Mesenteric fat pad (tissue), 1 donor: ENCODE results near the gene OR1F1. TPM values are rescaled to one million over a fixed set of nuclear protein-coding genes. Genes with fewer than 3 reads are reported as not detected.
A peak's percentile ranks its signal among the peaks of the same experiment; 100 is the strongest.

Experiments used
- DNase-seq: peaks from one replicate; pipeline ENCODE4 v3.0.0-alpha.2; 2020; ENCODE audit warnings: low spot score
- total RNA-seq: library from RNA; stranded (reverse); fragmentation: NEBNext Ultra II Directional; extraction: Animal tissue kit (Norgen Biotek cat#: 25700); gene quantifications from one replicate; pipeline ENCODE4 v1.2.1, GENCODE V29; 2021
- donor health status: DM: yes; HTN: yes; CAD: no.

The OR1F1 gene
- total RNA-seq, 1 donor from 2014 or later, result not detected

DNA sequence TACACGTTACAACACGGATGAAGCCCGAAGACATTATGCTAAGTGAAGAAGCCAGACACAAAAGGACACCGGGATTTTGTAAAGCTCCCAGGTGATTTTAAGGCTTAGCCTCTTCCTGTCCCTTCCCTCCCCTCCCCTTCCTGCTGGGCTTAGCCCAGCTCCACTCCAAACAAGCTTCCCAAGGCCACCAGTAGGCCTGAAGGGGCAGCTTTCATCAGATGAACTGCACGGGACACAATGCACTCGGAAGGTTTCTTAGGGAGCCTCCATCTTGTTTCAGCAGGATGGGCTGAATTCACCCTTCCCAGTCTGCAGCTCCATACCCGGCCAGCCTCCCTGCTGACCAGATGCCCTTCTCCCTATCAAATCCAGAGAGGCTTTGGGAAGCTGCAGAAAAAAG lies 58.0 kb downstream of the OR1F1 start:
- DNase-seq, result no peak

GRCh38 chr16:3246876-3247275 lies 58.9 kb downstream of the OR1F1 start:
- DNase-seq, result no peak

GRCh38 chr16:3248596-3248995 lies 60.6 kb downstream of the OR1F1 start:
- DNase-seq, result peak; percentile 30

- peak; percentile 20 for DNase-seq
Measured at GRCh38 chr16:3249020-3249419, 61.0 kb downstream of the OR1F1 start.

- peak; percentile 62 for DNase-seq
Measured at GRCh38 chr16:3249451-3249850, 61.4 kb downstream of the OR1F1 start.

DNA sequence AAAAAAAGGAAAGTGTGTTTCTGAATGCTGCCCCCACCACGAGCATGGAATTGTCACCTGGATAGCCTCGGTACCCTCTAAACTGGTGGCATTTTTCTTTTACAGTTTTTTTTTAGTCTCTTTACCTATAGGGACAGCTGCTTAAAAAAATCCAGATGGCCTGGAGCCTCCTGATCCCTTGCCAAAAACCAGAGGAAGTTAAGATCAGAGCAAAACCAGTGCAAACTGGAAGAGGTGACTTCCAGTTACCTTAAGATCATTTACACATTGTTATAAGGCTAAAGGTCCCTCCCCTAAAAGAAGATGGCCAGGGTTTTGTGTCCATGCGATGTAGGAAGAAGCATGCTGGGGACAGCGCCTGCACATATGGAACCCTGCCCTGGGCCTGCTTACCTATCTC lies 65.0 kb downstream of the OR1F1 start:
- DNase-seq, result no peak

DNA sequence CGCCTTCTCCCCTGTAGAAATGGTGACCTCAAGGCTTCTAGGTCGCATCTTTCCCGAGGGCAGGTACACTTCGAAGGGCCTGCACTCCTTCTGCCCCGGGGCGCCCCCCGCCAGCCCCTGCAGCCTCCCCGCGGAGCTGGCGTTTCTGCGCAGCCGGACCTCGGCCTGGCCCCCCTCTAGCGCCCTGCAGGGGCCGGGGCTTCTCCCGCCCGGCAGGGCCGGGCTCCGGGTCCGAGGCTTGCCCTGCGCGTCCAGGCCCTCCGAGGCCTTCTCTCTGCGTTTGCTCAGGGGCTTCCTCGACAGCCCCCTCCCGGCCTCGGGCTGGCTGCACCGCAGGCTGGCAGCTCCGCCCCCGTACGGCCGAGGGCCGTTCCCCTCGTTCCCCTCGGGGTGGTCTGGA lies 66.3 kb downstream of the OR1F1 start:
- peak; percentile 69 for DNase-seq

Other genes starting within 250 kb of the OR1F1 start
- gene KREMEN2, start 223.9 kb upstream of the OR1F1 start, total RNA-seq, result not detected
- gene PAQR4, start 218.9 kb upstream of the OR1F1 start, total RNA-seq, result 4.5 TPM
- gene PKMYT1, start 207.8 kb upstream of the OR1F1 start, total RNA-seq, result 0.58 TPM
- not detected for gene CLDN9, start 175.3 kb upstream of the OR1F1 start, total RNA-seq
- gene CLDN6, start 170.0 kb upstream of the OR1F1 start, total RNA-seq, result not detected
- 84.8 TPM for gene TNFRSF12A, start 167.8 kb upstream of the OR1F1 start, total RNA-seq
- 26.5 TPM for gene HCFC1R1, start 164.3 kb upstream of the OR1F1 start, total RNA-seq
- gene THOC6, start 164.2 kb upstream of the OR1F1 start, total RNA-seq, result 20.6 TPM
- gene BICDL2, start 151.3 kb upstream of the OR1F1 start, total RNA-seq, result not detected
- gene MMP25, start 141.6 kb upstream of the OR1F1 start, total RNA-seq, result 21.6 TPM
- gene IL32, start 122.6 kb upstream of the OR1F1 start, total RNA-seq, result 36.0 TPM
- not detected for gene ZSCAN10, start 88.9 kb upstream of the OR1F1 start, total RNA-seq
- 6.1 TPM for gene ZNF205, start 75.6 kb upstream of the OR1F1 start, total RNA-seq
- gene ZNF213, start 53.2 kb upstream of the OR1F1 start, total RNA-seq, result 6.0 TPM
- gene ZNF200, start 47.0 kb downstream of the OR1F1 start, total RNA-seq, result 8.4 TPM
- gene MEFV, start 68.4 kb downstream of the OR1F1 start, total RNA-seq, result 6.0 TPM
- 25.9 TPM for gene ZNF263, start 95.3 kb downstream of the OR1F1 start, total RNA-seq
- gene TIGD7, start 117.2 kb downstream of the OR1F1 start, total RNA-seq, result 5.2 TPM
- 17.9 TPM for gene ZNF75A, start 117.3 kb downstream of the OR1F1 start, total RNA-seq
- not detected for gene OR2C1, start 167.7 kb downstream of the OR1F1 start, total RNA-seq
- gene ZSCAN32, start 212.8 kb downstream of the OR1F1 start, total RNA-seq, result 11.0 TPM
- 7.6 TPM for gene ZNF174, start 213.0 kb downstream of the OR1F1 start, total RNA-seq